Activated gamma-delta T cell treated with Interleukin-2 at 50 U/mL for 16 hours (primary cell): ENCODE measurements around the gene TMEM184A.

Experiments
- DNase-seq: peaks from one replicate; pipeline ENCODE4 v3.0.0-alpha.2; 2020

TMEM184A gene

GRCh38 chr7:1499367-1500029 lies 56.5 kb downstream of the TMEM184A start:
- no peak for DNase-seq

GRCh38 chr7:1498370-1499305 lies 57.4 kb downstream of the TMEM184A start:
- DNase-seq = no peak

GRCh38 chr7:1497293-1497927 lies 58.6 kb downstream of the TMEM184A start:
- DNase-seq = no peak

GRCh38 chr7:1496531-1497292 lies 59.3 kb downstream of the TMEM184A start:
- no peak for DNase-seq

GRCh38 chr7:1495564-1496242 lies 60.3 kb downstream of the TMEM184A start:
- no peak for DNase-seq

- DNase-seq = no peak
Measured at GRCh38 chr7:1494866-1495563, 61.0 kb downstream of the TMEM184A start.

- no peak for DNase-seq
Measured at GRCh38 chr7:1494447-1494846, 61.6 kb downstream of the TMEM184A start.

- DNase-seq = no peak
Measured at GRCh38 chr7:1493571-1493970, 62.4 kb downstream of the TMEM184A start.

GRCh38 chr7:1493129-1493528 lies 62.9 kb downstream of the TMEM184A start:
- no peak for DNase-seq

- no peak for DNase-seq
Measured at GRCh38 chr7:1492640-1493039, 63.4 kb downstream of the TMEM184A start.
